ENCODE data around the gene NCAPH2. TPM values are rescaled to one million over a fixed set of nuclear protein-coding genes. Genes with fewer than 3 reads are reported as not detected.
"Not testable (repeated sequence)": the region's sequence is repeated elsewhere in the genome, so short reads cannot be mapped to it uniquely, and the experiment has no call there.

Gene NCAPH2
- total and polyA plus RNA-seq, 9 of the 15 experiments (the other 6 are each of a cell fraction or from before 2014, with no cell fraction given): 3.6 to 88.6 (median 32.4) TPM

- TF ChIP-seq PBX2 (CRISPR knock-in tag; IDR thresholded peaks at IDR 0.05; ENCODE audit: low read depth) (peak; percentile 45), PBX2 (tag; conservative IDR thresholded peaks at IDR 0.05; ENCODE audit: low read depth) (peak; percentile 72), CXXC5 (CRISPR knock-in tag; IDR thresholded peaks at IDR 0.05) (peak; percentile 34), HMBOX1 (IDR thresholded peaks at IDR 0.05) (peak; percentile 54; the same call in 1 of the 2 replicates), MAFF (IDR thresholded peaks at IDR 0.05; ENCODE audit: low read length) (peak; percentile 6; the same call in 1 of the 2 replicates), NR2C2 (tag; IDR thresholded peaks at IDR 0.05) (peak; percentile 54; the same call in 1 of the 2 replicates), MGA (IDR thresholded peaks at IDR 0.05) (peak; percentile 30), ATF3 (IDR thresholded peaks at IDR 0.05) (peak; percentile 75)
- not testable (repeated sequence) for TF ChIP-seq NR2C2 (CRISPR knock-in tag; IDR thresholded peaks at IDR 0.05); ATF3 (CRISPR knock-in tag; conservative IDR thresholded peaks at IDR 0.05)
These were observed 26.1 kb downstream of the NCAPH2 start (continued) for GRCh38 chr22:50533856-50534711.
